Testis (tissue), 3 donors: ENCODE data around the gene CLEC12A. TPM values are rescaled to one million over a fixed set of nuclear protein-coding genes. Genes with fewer than 3 reads are reported as not detected.

Experiments used
- DNase-seq: peaks from one replicate; pipeline ENCODE4 v3.0.0-alpha.2; 2019
- H3K27ac ChIP-seq, 2 donors: fragments of 200-600 bp; sonication (generic); one replicate each; pipeline ENCODE4 v1.5.1; 2019
- H3K27me3 ChIP-seq: fragments of 200-600 bp; sonication (generic); one replicate; pipeline ENCODE4 v1.5.1; 2019
- H3K36me3 ChIP-seq: fragments of 200-600 bp; sonication (generic); one replicate; pipeline ENCODE4 v1.5.1; 2017; ENCODE audit warnings: low read depth; ENCODE audit errors: missing control alignments
- H3K4me1 ChIP-seq: fragments of 200-600 bp; sonication (generic); one replicate; pipeline ENCODE4 v1.5.1; 2019
- H3K4me3 ChIP-seq, 2 donors: fragments of 200-600 bp; sonication (generic); one replicate each; pipeline ENCODE4 v1.5.1; 2017 to 2019
- H3K9me3 ChIP-seq: fragments of 200-600 bp; sonication (generic); one replicate; pipeline ENCODE4 v1.5.1; 2017
- CTCF ChIP-seq, 3 experiments: fragments of 450-650 bp in 2 of 3; fragments of 200-600 bp in 1 of 3; sonication (generic) in 1 of 3; IDR thresholded peaks; one replicate each; pipeline ENCODE4 v1.5.1; 2016 to 2019; ENCODE audit warnings: antibody characterized with exemption in 3 of 3, mild to moderate bottlenecking in 2 of 3, moderate library complexity in 1 of 3
- POLR2A ChIP-seq: fragments of 450-650 bp; IDR thresholded peaks from one replicate; pipeline ENCODE4 v1.6.1; 2017; ENCODE audit warnings: antibody characterized with exemption, mild to moderate bottlenecking, moderate library complexity
- WGBS, 2 donors: methylation state at CpG; one replicate each; pipeline ENCODE4 v1.1.5; 2018; 5-methylcytosine and 5-hydroxymethylcytosine counted together
- intact Hi-C: fragments of 100-400 bp; cut with DNase I; formaldehyde crosslinking; loops from one replicate; pipeline ENCODE4 v1.15.1; 2023; ENCODE audit warnings: low total_unique reads
- polyA plus RNA-seq: library from polyadenylated mRNA; stranded (reverse); fragments of 350-450 nt; fragmentation: Illumina TruSeq; extraction: RNeasy Lipid Tissue Mini Kit (QIAGEN cat#74804); gene quantifications from one replicate; pipeline ENCODE4 v1.2.3, GENCODE V29; 2014; ENCODE audit warnings: low read depth, low replicate concordance; ENCODE audit not compliant: insufficient read depth
- total RNA-seq, 2 donors: library from RNA; depleted of rRNA; stranded (reverse); fragments of >200 nt; gene quantifications; one replicate each; pipeline ENCODE4 v1.2.3, GENCODE V29; 2016

CLEC12A gene
- total and polyA plus RNA-seq, 3 donors from 2014 or later, result 0.31 to 2.0 TPM; not detected in 1

DNA sequence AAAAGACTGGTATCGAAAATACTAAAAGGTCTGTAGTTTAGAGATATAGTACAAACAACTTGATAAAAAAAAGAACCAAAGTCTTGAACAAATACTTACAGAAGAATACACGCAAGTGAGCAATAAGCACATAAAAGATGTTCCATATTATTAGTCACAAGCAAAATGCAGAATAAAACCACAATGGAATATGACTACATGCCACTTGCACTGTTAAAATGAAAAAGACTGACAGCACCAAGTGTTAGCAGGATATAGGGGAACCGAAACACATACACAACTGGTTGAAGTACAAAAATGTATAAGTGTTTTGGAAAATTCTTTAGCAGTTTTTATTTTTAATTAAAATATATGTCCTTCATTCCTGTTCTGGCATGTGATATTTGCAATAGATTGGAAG, 42.6 kb upstream of the CLEC12A start:
- no peak for DNase-seq
- Histone ChIP-seq H3K4me1 (no peaks in the 10 kb centered on the region), H3K36me3 (no peaks in the 10 kb centered on the region), H3K4me3 (no peak overlapping the region), H3K27ac (no peak overlapping the region), H3K9me3 (no peaks in the 10 kb centered on the region), H3K27me3 (no peaks in the 10 kb centered on the region)
- intact Hi-C loops, result no loop called here
- WGBS, 2 donors, result 87 to 94% methylated on average over 3 of the region's 3 CpGs
- TF ChIP-seq CTCF (IDR thresholded peaks at IDR 0.05) (no peak), POLR2A (no peak)

- WGBS, 2 donors, result 47 to 60% methylated on average over 3 of the region's 3 CpGs
- intact Hi-C loops, result no loop called here
- no peaks in the 10 kb centered on the region for H3K36me3 ChIP-seq
Observed at GRCh38 chr12:9931245-9931644, 40.0 kb upstream of the CLEC12A start.

DNA sequence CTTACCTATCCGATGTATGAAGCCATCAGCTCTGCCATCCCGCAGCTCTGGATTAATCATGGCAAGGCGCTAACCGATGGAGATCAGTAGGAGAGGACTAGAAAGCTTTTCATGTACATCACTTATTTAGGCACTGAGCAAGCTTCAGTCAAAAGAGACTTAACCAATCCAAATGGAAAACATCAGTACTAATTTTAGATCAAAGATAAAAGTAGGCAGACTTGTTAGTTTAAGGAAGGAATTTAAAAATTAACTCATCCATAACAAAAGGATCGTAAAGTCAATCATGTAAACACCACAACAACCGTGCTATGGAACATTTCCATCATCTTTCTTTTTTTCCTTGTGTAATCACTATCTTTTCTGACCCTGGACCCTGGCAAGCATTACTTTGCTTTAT, 38.9 kb upstream of the CLEC12A start, which contains the start of gene CLEC2A:
Gene CLEC2A (minus strand): TSS at position 101 of the 400 bp plus-strand sequence. CDS start 41 bp downstream, at position 60.
- no peak for TF ChIP-seq POLR2A
- TF ChIP-seq CTCF (IDR thresholded peaks at IDR 0.05), result no peak
- Histone ChIP-seq H3K4me1 (no peaks in the 10 kb centered on the region), H3K36me3 (no peaks in the 10 kb centered on the region), H3K4me3 (no peak within 1 kb of the TSS), H3K27me3 (no peaks in the 10 kb centered on the region), H3K27ac (no peak within 1 kb of the TSS), H3K9me3 (no peaks in the 10 kb centered on the region)
- intact Hi-C loops, result no loop called here
- WGBS, 2 donors, result 75 to 88% methylated on average over 6 of the region's 6 CpGs
- no peak for DNase-seq

More at GRCh38 chr12:9931245-9931644, 40.0 kb upstream of the CLEC12A start:
- no peaks in the 10 kb centered on the region for H3K9me3 ChIP-seq
- TF ChIP-seq CTCF (IDR thresholded peaks at IDR 0.05) (no peak), POLR2A (no peak)
- H3K27ac ChIP-seq, result no peak overlapping the region
- no peaks in the 10 kb centered on the region for H3K4me1 ChIP-seq
- no peak for DNase-seq
- H3K27me3 ChIP-seq, result no peaks in the 10 kb centered on the region
- no peak overlapping the region for H3K4me3 ChIP-seq

DNA sequence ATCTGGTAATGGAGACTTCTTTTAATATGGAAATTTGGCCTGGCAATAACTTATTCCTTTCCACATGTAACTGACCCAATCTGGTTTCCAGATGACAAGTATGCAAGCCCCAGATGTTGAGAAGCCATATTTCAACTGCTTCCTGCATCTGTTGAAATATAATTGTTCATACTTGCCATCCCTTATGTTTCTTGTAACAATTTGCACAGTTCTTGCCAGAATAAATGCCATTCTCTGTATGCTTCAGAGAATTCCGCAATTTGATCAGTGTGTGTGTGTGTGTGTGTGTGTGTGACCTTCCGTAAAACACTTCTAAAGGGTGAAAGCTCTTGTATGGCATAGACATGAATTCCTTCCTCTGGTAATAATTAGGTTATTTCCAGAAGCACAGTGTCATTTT, 37.3 kb upstream of the CLEC12A start:
- Histone ChIP-seq H3K4me3 (no peak overlapping the region), H3K27me3 (no peaks in the 10 kb centered on the region), H3K4me1 (no peaks in the 10 kb centered on the region), H3K27ac (no peak overlapping the region), H3K9me3 (no peaks in the 10 kb centered on the region), H3K36me3 (no peaks in the 10 kb centered on the region)
- 84 to 96% methylated on average over 2 of the region's 2 CpGs for WGBS, 2 donors
- intact Hi-C loops, result no loop called here
- no peak for DNase-seq
- TF ChIP-seq CTCF (IDR thresholded peaks at IDR 0.05) (no peak), POLR2A (no peak)

DNA sequence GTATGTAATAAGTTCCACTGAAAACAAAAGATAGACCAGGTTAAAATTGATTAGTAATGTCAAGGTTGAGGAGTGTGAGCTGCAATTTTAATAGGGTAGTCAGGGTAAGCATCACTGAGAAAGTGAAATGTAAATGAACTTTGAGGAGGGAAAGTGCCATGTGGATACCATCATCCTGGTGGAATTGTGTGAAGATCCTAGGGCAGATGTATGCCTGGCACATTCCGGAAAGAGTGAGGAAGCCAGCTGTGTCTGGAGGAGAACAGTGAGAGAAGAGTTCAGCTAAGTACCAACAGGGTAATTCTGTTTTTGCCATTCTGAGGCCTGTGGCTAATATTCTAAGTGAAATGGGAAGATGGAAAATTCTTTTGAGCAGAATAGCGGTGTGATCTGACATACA, 36.2 kb upstream of the CLEC12A start:
- Histone ChIP-seq H3K27ac (no peak overlapping the region), H3K36me3 (no peaks in the 10 kb centered on the region), H3K27me3 (no peaks in the 10 kb centered on the region), H3K4me1 (no peaks in the 10 kb centered on the region), H3K9me3 (no peaks in the 10 kb centered on the region), H3K4me3 (no peak overlapping the region)
- TF ChIP-seq CTCF (IDR thresholded peaks at IDR 0.05) (no peak), POLR2A (no peak)
- DNase-seq, result no peak
- intact Hi-C loops, result no loop called here
- 65 to 93% methylated on average over 2 of the region's 2 CpGs for WGBS, 2 donors
